Sigmoid colon (tissue), 4 donors: ENCODE results near the gene CROCC.

Source experiments
- POLR2AphosphoS5 ChIP-seq, 4 donors: sonication (generic); formaldehyde crosslinking; IDR thresholded peaks; one replicate each; pipeline ENCODE4 v1.6.1; 2017; ENCODE audit warnings: antibody characterized with exemption in 4 of 4
- TF ChIP-seq, protein P1 (sequence below), 4 experiments: fragments of 450-650 bp in 3 of 4; fragments of 200-600 bp in 1 of 4; IDR thresholded peaks; one replicate each; pipeline ENCODE4 v1.5.1; 2016 to 2019; ENCODE audit warnings: antibody characterized with exemption in 4 of 4, mild to moderate bottlenecking in 3 of 4, moderate library complexity in 2 of 4

DNA sequence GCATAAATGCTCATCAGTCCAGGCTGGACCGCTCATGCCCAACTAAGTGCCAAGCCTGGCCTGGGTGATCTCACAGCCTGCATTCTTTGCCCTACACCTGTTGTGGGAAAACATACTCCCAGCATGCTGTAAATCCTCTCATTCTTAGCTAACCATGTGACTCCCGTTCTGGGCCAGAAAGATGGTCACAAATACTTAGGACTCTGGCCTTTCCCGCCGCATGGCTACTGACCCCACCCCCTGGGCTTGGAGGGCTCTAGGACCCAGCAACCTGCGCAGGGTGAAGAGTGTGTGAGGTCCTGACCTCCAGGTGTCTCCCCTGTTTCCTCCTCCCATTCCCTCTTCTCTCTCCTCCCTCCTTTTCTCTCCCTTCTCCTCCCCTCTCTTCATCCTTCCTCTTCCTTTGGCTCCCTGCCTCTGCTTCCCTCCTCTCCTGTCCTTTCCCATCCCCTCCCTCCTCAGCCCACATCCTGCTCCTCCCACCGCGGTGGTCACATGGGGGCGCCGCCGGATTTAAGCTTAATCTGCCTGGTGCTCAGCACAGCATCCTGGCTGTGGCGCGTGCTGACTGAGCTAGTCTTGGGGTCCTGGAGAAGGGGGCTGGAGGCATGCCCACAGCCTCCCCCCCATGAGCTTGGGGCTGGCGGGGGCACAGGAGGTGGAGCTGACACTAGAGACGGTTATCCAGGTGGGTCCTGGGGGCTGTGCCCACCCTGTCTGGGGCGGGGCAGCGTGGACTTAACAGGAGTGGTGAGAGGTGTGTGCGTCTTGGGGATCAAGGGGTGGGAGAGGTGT is at the start of gene CROCC:
- no peak for TF ChIP-seq POLR2AphosphoS5 (IDR thresholded peaks at IDR 0.05)
- TF ChIP-seq, protein P1, sequence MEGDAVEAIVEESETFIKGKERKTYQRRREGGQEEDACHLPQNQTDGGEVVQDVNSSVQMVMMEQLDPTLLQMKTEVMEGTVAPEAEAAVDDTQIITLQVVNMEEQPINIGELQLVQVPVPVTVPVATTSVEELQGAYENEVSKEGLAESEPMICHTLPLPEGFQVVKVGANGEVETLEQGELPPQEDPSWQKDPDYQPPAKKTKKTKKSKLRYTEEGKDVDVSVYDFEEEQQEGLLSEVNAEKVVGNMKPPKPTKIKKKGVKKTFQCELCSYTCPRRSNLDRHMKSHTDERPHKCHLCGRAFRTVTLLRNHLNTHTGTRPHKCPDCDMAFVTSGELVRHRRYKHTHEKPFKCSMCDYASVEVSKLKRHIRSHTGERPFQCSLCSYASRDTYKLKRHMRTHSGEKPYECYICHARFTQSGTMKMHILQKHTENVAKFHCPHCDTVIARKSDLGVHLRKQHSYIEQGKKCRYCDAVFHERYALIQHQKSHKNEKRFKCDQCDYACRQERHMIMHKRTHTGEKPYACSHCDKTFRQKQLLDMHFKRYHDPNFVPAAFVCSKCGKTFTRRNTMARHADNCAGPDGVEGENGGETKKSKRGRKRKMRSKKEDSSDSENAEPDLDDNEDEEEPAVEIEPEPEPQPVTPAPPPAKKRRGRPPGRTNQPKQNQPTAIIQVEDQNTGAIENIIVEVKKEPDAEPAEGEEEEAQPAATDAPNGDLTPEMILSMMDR (IDR thresholded peaks at IDR 0.05): no peak
